GM13977 (cell line): ENCODE measurements around the gene CACNA1G.

Experiments
- DNase-seq: peaks from one replicate; pipeline ENCODE4 v3.0.0; 2012; ENCODE audit warnings: low spot score
- CTCF ChIP-seq: IDR thresholded peaks from 2 replicates; pipeline ENCODE4 v1.5.1; 2012; ENCODE audit warnings: mild to moderate bottlenecking, control low read depth; ENCODE audit not compliant: insufficient read depth; ENCODE audit errors: extremely low read depth, missing control alignments
- in situ Hi-C: fragments of 300-500 bp; cut with MboI; formaldehyde crosslinking; loops from one replicate; pipeline ENCODE4 v1.12.0; 2022; ENCODE audit warnings: low sequenced_read_pairs, low pct_unique_long_range_greater_than_20kb, mixed read lengths, inconsistent platforms; ENCODE audit not compliant: unreplicated experiment

Gene CACNA1G

GRCh38 chr17:50588391-50589049, 28.0 kb downstream of the CACNA1G start:
- DNase-seq = no peak
- no peak for TF ChIP-seq CTCF
- in situ Hi-C loops = no loop called here

DNA sequence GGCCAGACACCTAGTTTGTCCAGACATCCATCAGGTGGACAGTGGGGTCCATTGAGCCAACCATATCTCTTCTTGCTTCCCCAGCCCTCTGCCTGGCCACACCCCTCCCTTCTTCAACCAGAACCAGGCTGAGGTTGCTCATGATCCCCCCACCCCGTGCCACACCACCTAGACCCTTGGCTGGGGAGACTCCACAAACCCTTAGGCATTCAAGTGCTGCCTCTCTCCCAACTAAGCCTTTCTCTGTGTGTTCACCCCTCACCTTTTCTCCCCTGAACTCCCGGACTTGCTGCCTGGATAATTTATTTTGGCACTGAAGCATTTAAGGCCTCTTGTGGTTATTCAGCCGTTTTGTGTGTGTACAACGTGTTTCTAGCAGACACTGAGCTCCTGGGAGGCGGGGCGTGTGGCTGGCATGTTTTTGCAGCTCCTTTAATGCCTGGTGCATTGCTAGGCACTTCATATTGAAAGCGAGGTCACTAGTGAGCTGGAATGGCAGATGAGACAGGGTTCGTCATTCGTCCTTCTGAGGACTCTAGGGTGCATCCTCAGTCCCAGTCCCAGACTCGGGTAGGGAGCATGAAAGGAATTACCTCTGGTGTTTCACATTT, 28.7 kb downstream of the CACNA1G start:
- no peak for TF ChIP-seq CTCF
- no peak for DNase-seq
- in situ Hi-C loops = no loop called here

DNA sequence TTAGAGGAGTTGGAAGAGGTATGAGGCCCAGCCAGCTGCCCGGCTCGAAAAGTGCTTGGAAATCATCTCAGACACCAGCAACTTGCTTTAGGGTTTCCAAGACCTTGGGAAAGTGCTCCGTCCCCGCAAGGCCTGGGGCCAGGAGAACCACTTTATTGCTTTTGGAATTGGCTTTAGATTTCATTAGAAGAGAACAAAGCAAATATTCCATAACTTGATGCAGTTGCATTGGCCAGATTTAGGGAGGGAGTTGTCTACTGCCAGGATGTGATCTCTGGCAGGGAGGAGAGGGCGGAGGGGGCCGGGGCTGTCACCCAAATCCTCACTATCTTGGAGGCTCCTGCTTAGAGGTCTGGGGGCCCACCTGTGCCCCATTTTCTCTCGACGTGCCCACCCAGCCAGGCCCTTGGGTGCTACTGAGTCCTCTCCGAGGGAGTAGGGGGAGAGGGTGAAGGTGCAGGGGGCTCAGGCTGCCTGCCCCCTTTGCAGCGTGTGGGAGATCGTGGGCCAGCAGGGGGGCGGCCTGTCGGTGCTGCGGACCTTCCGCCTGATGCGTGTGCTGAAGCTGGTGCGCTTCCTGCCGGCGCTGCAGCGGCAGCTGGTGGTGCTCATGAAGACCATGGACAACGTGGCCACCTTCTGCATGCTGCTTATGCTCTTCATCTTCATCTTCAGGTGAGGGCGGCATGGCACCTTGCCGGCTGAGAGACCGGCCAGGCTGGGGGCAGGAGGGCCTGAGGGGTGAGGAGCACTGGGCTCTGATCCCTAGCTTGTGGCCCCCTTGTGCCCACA, 30.6 kb downstream of the CACNA1G start:
- no peak for TF ChIP-seq CTCF
- DNase-seq = no peak
- in situ Hi-C loops = no loop called here

DNA sequence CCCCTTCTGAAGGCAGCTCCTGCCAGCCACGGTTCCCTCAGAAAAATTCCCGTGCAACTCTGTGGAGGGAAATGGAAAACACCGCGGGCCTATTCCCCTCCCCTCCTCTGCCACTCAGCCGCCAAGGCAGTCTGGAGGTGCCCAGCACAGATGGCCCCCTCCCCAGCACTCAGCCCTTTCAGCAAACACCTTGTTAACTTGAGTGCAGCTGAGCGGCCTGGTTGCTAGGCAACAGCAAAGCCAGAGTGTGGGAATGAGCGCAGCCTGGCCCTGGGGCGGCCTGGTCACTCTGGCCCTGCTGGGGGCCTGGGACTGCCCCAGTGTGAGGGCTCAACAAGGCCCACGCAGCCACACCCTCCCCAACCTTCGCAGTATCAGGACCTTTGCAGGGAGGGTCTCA, 32.8 kb downstream of the CACNA1G start:
- no peak for DNase-seq
- in situ Hi-C loops = no loop called here
- no peak for TF ChIP-seq CTCF

GRCh38 chr17:50594128-50594823, 33.8 kb downstream of the CACNA1G start:
- no peak for DNase-seq
- no peak for TF ChIP-seq CTCF
- in situ Hi-C loops = no loop called here

DNA sequence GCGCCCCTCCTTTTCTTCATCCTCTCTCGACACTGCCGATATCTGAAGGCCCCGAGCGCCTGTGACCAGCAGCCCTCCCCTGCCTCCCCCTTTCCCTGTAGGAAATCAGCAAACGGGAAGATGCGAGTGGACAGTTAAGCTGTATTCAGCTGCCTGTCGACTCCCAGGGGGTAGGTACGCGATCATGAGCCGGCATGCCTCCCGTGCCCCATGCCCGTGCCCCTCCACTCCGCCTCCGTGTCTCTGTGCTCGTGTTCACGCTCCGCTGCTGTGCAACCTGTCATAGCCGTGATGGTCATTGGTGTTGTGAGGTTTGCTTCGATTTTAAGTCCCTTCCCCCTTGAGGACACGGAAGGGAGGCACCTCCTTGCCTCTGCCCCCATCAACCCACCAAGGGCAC, 34.4 kb downstream of the CACNA1G start:
- in situ Hi-C loops = no loop called here
- DNase-seq = no peak
- no peak for TF ChIP-seq CTCF
